RPMI8226 (cell line): Measurements from ENCODE around the gene ULK4.
"Not testable (repeated sequence)": the region's sequence is repeated elsewhere in the genome, so short reads cannot be mapped to it uniquely, and the experiment has no call there.

Experiments
- DNase-seq: peaks from one replicate; pipeline ENCODE4 v3.0.0-alpha.2; 2015

Gene ULK4

GRCh38 chr3:41956574-41956973, 5.3 kb downstream of the ULK4 start:
- DNase-seq: no peak

- DNase-seq: no peak
These were observed 6.7 kb downstream of the ULK4 start for GRCh38 chr3:41955192-41955591.

GRCh38 chr3:41943311-41943843, 18.5 kb downstream of the ULK4 start:
- no peak for DNase-seq

DNA sequence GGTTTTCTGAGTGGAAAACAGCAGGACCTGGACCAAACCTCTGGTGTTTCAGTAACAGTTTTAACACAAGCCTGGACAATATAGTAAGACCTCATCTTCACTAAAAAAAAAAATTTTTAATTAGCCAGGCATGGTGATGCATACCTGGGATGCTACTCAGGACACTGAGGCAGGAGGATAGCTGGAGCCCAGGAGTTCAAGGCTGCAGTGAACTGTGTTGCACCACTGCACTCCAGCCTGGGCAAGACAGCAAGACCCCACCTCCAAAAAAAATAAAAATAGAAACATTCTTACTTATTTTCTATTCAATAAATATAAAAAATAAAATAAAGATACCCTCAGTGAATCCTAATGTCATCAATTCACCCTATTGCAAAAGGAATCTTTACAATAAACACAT, 21.5 kb downstream of the ULK4 start:
- no peak for DNase-seq

DNA sequence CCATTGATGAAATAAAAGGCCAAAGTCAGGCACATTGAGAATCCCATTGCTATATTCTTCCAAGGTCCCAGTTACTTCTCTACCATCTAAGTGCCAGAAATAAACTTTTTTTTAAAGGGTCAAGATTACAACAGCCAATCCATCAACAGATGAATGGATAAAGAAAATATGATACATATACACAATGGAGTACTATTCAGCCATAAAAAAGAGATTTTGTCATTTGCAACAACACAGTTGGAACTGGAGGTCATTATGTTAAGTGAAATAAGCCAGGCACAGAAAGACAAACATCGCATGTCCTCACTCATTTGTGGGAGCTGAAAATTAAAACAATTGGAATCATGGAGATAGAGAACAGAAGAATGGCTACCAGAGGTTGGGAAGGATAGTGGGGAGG, 25.5 kb downstream of the ULK4 start:
- no peak for DNase-seq

- no peak for DNase-seq
These were observed 28.7 kb downstream of the ULK4 start for GRCh38 chr3:41933154-41933676.

GRCh38 chr3:41932464-41932863, 29.4 kb downstream of the ULK4 start:
- no peak for DNase-seq

DNA sequence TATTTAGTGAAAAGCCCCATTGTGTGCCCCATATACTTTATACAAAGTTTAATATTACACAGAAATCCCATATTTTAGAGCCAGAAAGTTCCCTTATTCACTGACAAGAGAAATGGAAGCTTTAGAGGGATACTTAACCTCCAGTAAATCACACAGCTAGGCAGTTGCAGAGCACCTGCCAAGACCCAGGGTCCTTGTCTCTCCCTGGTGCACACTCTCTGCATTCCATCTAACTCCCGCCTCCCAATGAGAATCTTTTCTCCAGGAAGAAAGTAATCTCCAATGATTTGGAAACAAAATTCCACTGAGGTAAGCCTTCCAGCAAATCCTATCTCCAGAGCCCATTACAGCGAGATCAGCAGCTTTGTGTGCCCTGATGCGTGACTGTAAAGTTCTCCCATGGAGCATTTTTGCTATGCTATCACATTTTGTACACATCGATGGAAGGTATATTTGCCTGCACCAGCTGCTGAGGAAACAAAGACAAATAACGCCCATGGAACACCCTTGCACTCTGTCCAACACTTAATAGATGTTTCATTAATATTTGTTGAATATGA, 41.4 kb downstream of the ULK4 start:
- DNase-seq: no peak

DNA sequence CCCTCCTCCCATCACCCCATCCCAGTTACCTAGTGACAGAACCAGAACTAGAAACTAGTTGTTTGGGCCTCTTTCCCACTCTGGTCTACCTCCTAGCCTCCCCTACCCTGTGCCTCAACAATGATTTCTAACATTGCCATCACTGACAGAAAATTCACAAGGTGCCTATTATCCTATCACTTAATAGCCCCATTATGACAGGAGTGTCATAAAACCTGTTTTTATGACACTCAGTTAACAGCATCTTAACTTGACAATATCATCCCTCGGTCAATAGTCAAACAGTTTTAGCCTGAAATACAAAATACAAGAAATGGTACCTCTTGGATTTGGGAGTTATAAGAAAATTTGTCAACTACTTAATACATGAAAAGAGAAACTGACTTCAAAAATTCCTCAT, 46.5 kb downstream of the ULK4 start:
- no peak for DNase-seq

- DNase-seq: no peak
These were observed 49.6 kb downstream of the ULK4 start for GRCh38 chr3:41912280-41912679.

DNA sequence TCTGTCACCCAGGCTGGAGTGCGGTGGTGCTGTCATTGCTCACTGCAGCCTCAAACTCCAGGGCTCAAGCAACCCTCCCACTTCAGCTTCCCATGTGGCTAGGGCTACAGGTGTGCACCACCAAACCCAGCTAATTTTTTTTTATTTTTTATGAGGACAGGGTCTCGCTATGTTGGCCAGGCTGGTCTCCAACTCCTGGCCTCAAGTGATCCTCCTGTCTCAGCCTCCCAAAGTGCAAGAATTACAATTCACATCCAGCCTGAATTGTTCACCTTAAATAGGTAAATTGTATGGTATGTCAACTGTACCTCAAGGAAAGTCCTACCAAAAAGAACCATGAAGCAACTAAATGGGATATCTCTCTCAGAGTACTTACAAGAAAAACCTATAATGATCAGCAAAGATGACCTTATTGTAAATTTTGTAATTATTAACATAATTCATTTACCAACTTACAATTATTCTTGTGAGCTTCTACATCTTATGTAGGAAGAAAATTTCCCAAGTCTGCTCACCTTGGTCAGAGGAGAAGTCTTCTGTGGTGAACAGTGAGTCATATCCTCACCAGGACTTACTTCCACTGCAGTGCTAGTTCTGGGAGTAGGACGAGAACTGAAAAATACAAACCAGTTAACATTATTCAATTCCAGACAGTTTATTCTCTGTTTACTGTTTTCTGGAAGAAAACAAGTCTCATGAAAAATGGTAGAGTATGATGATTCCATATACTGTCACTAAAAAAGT, 54.4 kb downstream of the ULK4 start:
- DNase-seq: no peak

- no peak for DNase-seq
These were observed 61.6 kb downstream of the ULK4 start for GRCh38 chr3:41900265-41900664.

DNA sequence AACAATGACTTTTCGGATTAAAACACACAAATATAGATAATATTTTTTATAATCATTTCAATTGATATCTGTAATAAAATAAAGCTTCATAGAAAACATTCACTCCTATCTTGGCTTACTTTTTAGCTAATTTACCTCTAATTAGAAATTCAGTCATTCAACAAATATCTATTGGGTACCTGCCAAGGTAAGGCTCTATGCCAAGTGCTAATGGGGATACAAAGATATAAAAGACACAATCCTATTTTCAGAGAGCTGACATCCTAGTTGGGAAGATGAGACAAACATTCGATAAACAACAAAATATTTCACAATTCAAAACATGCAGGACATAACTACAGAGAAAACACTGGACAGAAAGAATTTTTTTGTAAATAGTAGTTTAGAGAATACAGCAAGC, 63.3 kb downstream of the ULK4 start:
- no peak for DNase-seq

DNA sequence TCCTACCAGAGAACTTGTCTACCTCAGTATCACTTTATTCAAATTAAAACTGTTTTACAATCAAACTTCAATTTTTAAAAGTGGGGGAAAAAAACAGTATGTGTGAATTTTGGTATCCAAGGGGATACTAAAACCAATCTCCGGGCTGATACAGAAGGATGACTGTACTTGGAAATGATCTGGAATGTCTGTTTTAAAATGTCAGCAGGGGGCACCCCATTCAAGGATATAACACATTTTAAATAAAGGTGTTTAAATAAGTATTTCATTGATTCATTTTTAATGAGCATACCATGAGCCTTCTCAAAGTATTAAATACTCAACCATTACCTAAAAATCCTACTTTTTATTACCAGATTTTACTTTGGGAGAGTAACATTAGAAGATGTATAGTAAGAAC, 67.9 kb downstream of the ULK4 start:
- peak; percentile 36 for DNase-seq

DNA sequence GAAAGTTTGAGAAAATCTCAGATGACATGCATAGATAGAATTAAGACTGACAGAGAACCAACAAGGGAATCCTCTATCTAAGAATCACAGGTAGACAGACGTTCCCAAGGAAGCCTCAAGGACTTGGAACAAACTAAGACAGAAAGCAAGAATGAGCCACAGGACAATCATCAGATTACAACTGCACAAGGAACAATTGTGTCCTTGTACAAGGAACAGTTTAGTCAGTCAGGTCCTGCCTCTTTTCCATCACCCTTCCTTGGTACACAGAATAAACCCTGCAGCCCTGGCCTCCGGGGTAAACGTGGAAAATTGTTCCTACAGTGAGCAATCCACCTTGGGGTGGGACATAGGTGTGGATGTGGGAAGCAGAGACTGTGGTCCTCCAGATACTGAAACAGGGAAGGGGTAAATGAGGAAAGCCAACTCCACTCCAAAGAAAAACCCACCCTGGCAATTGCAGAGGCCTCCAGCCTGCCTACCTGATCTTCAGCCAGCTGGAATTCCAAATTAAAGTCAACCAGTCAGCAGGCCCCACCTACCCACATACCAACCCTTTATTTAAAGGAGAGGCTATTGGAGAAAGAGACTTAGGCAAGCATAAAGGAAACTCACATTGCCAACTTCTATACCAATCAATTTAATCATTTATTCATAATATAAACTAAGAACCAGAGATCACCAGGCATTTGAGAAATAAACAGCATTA, 73.4 kb downstream of the ULK4 start:
- no peak for DNase-seq

GRCh38 chr3:41882956-41883355, 78.9 kb downstream of the ULK4 start:
- DNase-seq: no peak

GRCh38 chr3:41881233-41881821, 80.6 kb downstream of the ULK4 start:
- peak; percentile 54 for DNase-seq

DNA sequence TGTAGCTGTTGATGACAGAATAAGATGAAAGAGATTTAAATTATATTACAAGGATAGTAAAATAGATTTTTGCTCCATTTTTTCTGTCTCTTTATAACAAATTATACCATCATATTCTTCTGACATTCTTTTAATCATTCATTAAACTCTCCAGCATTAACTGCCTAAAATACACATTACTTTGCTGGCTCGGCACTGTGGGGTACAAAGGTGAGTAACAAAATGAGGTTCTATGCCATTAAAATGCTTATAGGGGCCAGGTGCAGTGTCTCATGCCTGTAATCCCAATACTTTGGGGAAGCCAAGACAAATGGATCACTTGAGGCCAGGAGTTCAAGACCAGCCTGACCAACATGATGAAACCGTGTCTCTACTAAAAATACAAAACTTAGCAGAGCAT, 81.5 kb downstream of the ULK4 start:
- no peak for DNase-seq

DNA sequence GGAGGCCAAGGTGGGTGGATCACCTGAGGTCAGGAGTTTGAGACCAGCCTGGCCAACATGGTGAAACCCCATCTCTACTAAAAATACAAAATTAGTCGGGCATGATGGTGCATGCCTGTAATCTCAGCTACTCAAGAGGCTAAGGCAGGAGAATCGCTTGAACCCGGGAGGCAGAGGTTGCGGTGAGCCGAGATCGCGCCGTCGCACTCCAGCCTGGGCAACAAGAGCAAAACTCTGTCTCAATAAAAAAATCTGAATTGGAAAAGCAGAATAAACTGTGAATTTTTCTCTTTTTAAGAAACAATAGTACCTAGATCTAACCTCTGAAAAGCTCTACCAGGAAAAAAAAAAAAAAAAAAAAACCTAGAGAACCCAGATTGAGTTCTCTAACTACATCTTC, 84.2 kb downstream of the ULK4 start:
- not testable (repeated sequence) for DNase-seq

GRCh38 chr3:41874022-41874421, 87.9 kb downstream of the ULK4 start:
- no peak for DNase-seq

GRCh38 chr3:41872157-41872556, 89.7 kb downstream of the ULK4 start:
- DNase-seq: no peak

GRCh38 chr3:41867533-41867932, 94.4 kb downstream of the ULK4 start:
- DNase-seq: no peak

DNA sequence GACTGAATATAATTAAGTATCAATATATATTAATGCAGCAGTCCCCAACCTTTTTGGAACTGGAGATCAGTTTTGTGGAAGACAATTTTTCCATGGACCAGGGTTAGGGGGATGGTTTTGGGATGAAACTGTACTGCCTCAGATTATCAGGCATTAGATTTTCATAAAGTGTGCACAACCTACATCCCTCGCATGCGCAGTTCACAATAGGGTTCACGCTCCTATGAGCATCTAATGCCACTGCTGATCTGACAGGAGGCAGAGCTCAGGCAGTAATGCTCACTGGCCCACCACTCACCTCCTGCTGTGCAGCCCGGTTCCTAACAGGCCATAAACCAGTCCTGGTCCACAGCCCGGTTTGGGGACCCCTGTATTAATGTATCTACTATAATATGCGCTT, 95.6 kb downstream of the ULK4 start:
- no peak for DNase-seq
